Measurements from ENCODE around the gene CCT4. TPM values are rescaled to one million over a fixed set of nuclear protein-coding genes. Genes with fewer than 3 reads are reported as not detected.
A peak's percentile ranks its signal among the peaks of the same experiment; 100 is the strongest.

The CCT4 gene
- 168 and 187 TPM in 2 replicates for total RNA-seq
- polyA plus RNA-seq: 136 and 160 TPM in 2 replicates
- 116 and 157 TPM in 2 replicates for polyA plus RNA-seq (2012)
- 45.9 and 46.9 TPM in 2 replicates for polyA minus RNA-seq (ENCODE audit: low replicate concordance)

- peak within 1 kb of the TSS; percentile 99 for H3K9ac ChIP-seq (ENCODE audit: insufficient read depth, low read length)
- peak within 1 kb of the TSS; percentile 93 for H3K4me2 ChIP-seq (ENCODE audit: extremely low read depth, insufficient read depth, low read length)
- no peaks in the 10 kb centered on the region for H3K9me3 ChIP-seq (ENCODE audit: control insufficient read depth, insufficient read depth, low read depth, low read length)
- peak; percentile 75 to 86 for DNase-seq (ENCODE audit: low read depth in 2 of 2)
- peak within 1 kb of the TSS; percentile 91 for H2AFZ ChIP-seq (ENCODE audit: low read length)
- H3K27ac ChIP-seq (ENCODE audit: insufficient read depth, low read length): peak within 1 kb of the TSS; percentile 98
- peaks cover 3% of the 10 kb centered on the region for H3K4me1 ChIP-seq (ENCODE audit: control insufficient read depth, extremely low read depth, insufficient read depth, low read length)
- peaks cover 44% of the 10 kb centered on the region for H3K79me2 ChIP-seq (ENCODE audit: control insufficient read depth, insufficient read depth, low read length)
- peaks cover 2% of the 10 kb centered on the region for H3K36me3 ChIP-seq (ENCODE audit: control insufficient read depth, insufficient read depth, low read length)
- no peaks in the 10 kb centered on the region for H4K20me1 ChIP-seq (ENCODE audit: control insufficient read depth, extremely low read depth, insufficient read depth, low read length)
- TF ChIP-seq EZH2 (IDR thresholded peaks at IDR 0.05; ENCODE audit: low read length, missing control alignments): no peak
- H3K27me3 ChIP-seq (ENCODE audit: control insufficient read depth, insufficient read depth, low read length): no peaks in the 10 kb centered on the region
- peak within 1 kb of the TSS; percentile 93 to 100 (median 98) for H3K4me3 ChIP-seq (replicated peaks in 1 of 4; ENCODE audit: control extremely low read depth in 1 of 4, insufficient read depth in 1 of 4, low read depth in 3 of 4, low read length in 4 of 4)
Measured at GRCh38 chr2:61888267-61889055, at the start of gene CCT4. Gene CCT4, minus strand, starts transcription at chr2:61888656. Its CDS starts 149 bp downstream, at chr2:61888507.

- H3K27ac ChIP-seq (ENCODE audit: insufficient read depth, low read length): no peak overlapping the region
- H3K9ac ChIP-seq (ENCODE audit: insufficient read depth, low read length): no peak overlapping the region
- TF ChIP-seq EZH2 (IDR thresholded peaks at IDR 0.05; ENCODE audit: low read length, missing control alignments) (no peak), CTCF (conservative IDR thresholded peaks at IDR 0.05 in 1 of 2, IDR thresholded peaks at IDR 0.05 in 1 of 2; ENCODE audit: low read depth in 1 of 2, low read length in 2 of 2) (no peak)
- H3K36me3 ChIP-seq (ENCODE audit: control insufficient read depth, insufficient read depth, low read length): no peaks in the 10 kb centered on the region
- no peak overlapping the region for H3K4me2 ChIP-seq (ENCODE audit: extremely low read depth, insufficient read depth, low read length)
- no peaks in the 10 kb centered on the region for H4K20me1 ChIP-seq (ENCODE audit: control insufficient read depth, extremely low read depth, insufficient read depth, low read length)
- no peaks in the 10 kb centered on the region for H3K27me3 ChIP-seq (ENCODE audit: control insufficient read depth, insufficient read depth, low read length)
- no peaks in the 10 kb centered on the region for H3K79me2 ChIP-seq (ENCODE audit: control insufficient read depth, insufficient read depth, low read length)
- H3K9me3 ChIP-seq (ENCODE audit: control insufficient read depth, insufficient read depth, low read depth, low read length): no peaks in the 10 kb centered on the region
- no peaks in the 10 kb centered on the region for H3K4me1 ChIP-seq (ENCODE audit: control insufficient read depth, extremely low read depth, insufficient read depth, low read length)
- no peak for DNase-seq (ENCODE audit: low read depth in 2 of 2)
- no peak overlapping the region for H3K4me3 ChIP-seq (replicated peaks in 1 of 4; ENCODE audit: control extremely low read depth in 1 of 4, insufficient read depth in 1 of 4, low read depth in 3 of 4, low read length in 4 of 4)
- H2AFZ ChIP-seq (ENCODE audit: low read length): no peak overlapping the region
Measured at GRCh38 chr2:61937886-61938285, 49.4 kb upstream of the CCT4 start.

GRCh38 chr2:61937098-61937497 lies 48.6 kb upstream of the CCT4 start:
- Histone ChIP-seq H2AFZ (ENCODE audit: low read length) (no peak overlapping the region), H3K36me3 (ENCODE audit: control insufficient read depth, insufficient read depth, low read length) (no peaks in the 10 kb centered on the region), H3K27me3 (ENCODE audit: control insufficient read depth, insufficient read depth, low read length) (no peaks in the 10 kb centered on the region), H3K4me2 (ENCODE audit: extremely low read depth, insufficient read depth, low read length) (no peak overlapping the region), H3K79me2 (ENCODE audit: control insufficient read depth, insufficient read depth, low read length) (no peaks in the 10 kb centered on the region), H3K9ac (ENCODE audit: insufficient read depth, low read length) (no peak overlapping the region), H3K9me3 (ENCODE audit: control insufficient read depth, insufficient read depth, low read depth, low read length) (no peaks in the 10 kb centered on the region), H4K20me1 (ENCODE audit: control insufficient read depth, extremely low read depth, insufficient read depth, low read length) (no peaks in the 10 kb centered on the region), H3K27ac (ENCODE audit: insufficient read depth, low read length) (no peak overlapping the region), H3K4me3 (replicated peaks in 1 of 4; ENCODE audit: control extremely low read depth in 1 of 4, insufficient read depth in 1 of 4, low read depth in 3 of 4, low read length in 4 of 4) (no peak overlapping the region), H3K4me1 (ENCODE audit: control insufficient read depth, extremely low read depth, insufficient read depth, low read length) (no peaks in the 10 kb centered on the region)
- no peak for TF ChIP-seq EZH2 (IDR thresholded peaks at IDR 0.05; ENCODE audit: low read length, missing control alignments)
- no peak for TF ChIP-seq CTCF (conservative IDR thresholded peaks at IDR 0.05 in 1 of 2, IDR thresholded peaks at IDR 0.05 in 1 of 2; ENCODE audit: low read depth in 1 of 2, low read length in 2 of 2)
- no peak for DNase-seq (ENCODE audit: low read depth in 2 of 2)

Data from fibroblast of lung (primary cell).